ENCODE measurements around the gene FTH1.
"Not testable (repeated sequence)": the region's sequence is repeated elsewhere in the genome, so short reads cannot be mapped to it uniquely, and the experiment has no call there.

Gene FTH1

DNA sequence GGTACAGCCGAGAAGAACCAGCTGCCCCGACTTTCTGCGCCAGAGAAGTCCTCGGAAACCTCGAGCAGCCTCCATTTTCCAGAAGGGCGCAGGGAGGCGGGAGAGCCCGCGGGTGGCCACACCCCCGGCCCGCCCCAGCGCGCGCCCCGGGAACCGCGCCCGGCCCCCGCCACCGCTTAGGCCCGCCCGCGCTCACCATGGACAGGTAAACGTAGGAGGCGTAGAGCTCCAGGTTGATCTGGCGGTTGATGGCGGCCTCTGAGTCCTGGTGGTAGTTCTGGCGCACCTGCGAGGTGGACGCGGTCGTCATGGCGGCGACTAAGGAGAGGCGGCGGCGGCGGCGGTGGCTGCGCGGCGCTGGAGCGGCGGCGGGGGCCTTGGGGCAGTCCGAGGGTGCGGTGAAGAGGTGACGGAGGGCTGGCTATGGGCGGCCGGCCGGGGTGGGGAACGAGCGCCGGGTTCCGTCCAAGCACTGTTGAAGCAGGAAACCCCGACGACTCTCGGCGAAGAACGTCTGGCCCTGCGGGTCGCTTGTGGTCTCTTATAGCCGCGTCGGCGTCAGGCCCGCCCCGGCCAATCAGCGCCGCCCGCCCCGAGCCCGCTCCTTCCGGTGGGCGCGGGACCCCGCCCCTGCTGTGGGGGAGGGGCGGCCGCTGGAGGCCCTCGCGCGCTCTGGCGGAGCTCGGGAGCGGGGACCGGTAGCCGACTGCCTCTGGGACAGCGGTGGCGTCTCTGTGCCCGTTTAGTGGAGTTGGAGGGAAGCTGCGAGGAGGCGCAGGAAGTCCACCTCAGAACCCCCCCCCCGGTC lies at the start of gene FTH1:
Gene FTH1 (minus strand): TSS at position 519 of the 808 bp plus-strand sequence. CDS start 209 bp downstream, at position 310.
- FAIRE-seq = no peak

DNA sequence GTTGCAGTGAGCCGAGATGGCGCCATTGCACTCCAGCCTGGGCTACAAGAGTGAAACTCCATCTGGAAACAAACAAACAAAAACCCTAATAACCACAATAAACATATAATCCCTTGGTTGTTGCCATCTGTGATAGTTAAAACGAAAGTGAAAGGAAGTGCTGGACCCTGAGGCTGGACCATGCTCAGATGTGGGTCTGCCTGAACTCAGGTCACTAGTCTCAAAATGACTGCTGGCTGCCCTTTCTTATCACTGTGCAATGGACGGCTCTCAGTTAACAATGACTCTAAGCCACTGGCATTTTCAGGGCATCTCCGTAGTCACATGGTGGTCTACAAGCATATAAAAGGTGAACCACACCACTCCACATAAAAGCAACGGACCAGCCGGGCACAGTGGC lies 48.2 kb upstream of the FTH1 start:
- FAIRE-seq = no peak

DNA sequence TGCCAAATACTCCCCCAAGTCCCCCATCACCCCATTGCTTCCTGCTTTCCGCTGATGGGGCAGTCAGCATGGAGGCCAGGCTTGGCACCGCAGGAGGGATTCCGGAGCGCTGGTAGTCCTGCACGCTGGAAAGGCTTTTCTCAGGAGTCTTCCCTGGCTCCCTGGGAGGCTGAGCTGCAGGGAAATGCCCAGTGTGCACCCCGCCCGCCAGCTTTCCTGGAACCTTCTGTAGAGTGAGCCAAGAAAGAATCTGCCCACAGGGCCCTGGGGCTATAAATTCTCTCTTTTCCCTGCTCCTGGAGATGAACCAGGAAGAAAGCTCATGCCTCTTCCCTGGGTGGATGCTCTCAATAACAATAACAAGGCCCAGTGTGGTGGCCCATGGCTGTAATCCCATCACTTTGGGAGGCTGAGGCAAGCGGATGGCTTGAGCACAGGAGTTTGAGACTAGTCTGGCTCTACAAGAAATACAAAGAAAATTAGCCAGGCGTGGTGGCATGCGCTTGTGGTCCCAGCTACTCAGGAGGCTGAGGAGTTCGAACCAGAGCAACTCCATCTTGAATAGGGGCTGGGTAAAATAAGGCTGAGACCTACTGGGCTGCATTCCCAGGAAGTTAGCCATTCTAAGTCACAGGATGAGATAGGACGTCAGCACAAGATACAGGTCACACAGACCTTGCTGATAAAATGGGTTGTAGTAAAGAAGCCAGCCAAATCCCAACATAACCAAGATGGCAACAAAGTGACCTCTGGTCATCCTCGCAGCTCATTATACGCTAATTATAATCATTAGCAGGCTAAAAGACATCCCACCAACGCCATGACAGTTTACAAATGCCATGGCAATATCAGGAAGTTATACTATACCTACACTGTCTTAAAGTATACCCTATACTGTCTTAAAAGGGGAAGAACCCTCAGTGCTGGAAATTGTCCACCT lies 46.4 kb upstream of the FTH1 start:
- no peak for FAIRE-seq

DNA sequence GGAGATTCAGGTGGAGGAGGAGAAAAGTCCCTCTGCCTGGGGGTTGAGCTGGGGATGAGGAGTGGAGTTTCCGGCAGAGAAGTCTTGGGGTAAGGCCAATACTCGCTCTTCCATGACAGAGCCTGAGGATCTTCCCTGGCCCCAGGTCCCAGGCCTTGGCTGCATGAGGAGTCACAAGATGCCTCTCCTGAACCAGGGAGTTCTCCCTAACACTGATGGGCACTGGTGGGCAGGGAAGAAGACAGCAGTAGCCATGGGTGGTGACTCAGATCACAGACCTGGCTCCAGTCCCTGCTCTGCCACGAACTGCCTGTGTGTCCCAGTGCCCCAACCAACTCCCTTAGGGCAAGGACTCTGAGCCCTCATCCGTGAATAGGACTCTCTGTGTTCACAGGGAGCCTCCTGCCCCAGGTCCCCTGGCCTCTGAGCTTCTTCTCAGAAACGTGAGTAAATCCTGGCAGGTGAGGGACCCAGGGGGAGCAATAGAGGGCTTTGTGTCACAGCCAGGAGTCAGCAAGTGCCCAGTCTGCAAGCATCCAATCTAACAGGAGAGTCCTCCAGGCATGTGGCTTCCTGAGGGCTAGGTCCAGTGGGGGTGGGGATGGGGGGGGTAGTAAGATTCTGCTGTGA lies 45.5 kb upstream of the FTH1 start:
- FAIRE-seq = no peak

DNA sequence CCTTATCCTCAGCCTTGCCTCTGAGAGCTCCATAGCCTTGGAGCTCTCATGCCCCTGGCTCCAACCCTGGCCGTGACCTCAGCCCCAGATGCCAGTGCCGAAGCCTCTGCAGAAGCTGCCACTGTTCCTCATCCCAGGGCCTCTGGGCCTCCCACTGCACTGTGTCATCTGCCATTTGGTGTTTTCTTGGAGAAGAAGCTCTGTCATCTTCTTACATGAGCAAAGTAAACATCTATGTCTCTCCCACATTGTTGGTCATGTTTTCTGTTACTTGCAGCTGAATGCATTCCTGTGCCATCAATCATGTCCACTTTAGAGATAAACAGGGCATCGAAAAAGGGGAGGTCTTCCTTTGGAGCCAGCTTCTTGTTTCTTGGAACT lies 45.0 kb upstream of the FTH1 start:
- no peak for FAIRE-seq

DNA sequence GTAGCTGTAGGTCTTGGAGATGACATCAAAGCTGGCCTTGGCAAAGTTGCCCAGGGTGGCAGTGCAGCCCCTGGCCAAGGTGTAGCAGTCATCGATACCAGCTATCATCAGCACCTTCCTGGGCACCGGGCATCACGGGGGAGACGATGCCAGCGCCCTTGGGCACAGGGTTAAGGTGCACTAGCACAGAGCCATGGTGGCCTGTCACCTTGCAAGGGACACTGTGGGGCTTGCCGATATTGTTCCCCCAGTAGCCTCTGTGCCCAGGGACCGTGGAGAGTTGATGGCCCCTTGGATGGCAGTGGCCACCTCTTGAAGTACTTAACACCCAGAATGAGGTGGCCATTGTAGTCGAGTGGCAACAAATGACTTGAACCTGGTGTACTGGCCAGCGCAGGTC lies 44.4 kb upstream of the FTH1 start:
- no peak for FAIRE-seq

DNA sequence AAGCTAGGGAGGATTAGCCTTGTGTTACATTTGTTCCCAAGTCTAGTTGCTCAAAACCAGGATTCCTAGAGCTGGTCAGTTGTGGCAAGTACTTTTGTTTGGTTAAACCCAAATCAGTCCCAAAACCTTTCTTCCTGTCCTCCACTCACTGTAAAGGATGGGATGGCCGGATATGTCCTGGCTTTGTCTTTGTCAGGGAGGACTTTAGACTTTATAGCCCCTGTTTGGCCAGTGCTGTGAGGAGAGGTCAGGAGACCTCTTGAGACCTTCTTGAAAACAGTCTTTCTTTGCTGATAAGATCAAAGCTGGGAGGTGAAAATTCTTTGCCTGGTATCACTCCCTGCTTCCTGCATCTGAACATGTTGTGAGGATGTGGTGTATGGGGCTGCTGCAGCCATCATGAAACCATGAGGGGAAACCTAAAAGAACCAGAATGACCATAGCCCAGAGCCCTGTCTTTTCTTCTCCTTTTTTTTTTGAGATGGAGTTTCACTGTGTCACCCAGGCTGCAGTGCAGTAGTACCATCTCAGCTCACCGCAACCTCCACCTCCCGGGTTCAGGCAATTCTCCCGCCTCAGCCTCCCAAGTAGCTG lies 43.6 kb upstream of the FTH1 start:
- FAIRE-seq = no peak

DNA sequence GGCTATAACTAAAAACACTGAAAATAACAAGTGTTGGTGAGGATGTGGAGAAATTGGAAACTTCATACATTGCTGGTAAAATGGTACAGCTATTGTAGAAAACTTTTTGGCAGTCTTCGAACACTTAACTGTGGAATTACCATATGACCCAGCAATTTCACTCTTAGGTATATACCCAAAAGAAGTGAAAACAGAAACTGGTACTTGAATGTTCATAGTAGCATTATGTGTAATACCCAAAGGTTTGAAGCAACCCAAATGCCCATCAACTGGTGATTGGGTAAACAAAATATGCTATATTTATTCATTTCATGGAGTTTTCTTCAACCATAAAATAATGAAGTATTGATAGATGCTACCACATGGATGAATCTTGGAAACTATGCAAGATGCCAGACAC lies 40.8 kb upstream of the FTH1 start:
- no peak for FAIRE-seq

DNA sequence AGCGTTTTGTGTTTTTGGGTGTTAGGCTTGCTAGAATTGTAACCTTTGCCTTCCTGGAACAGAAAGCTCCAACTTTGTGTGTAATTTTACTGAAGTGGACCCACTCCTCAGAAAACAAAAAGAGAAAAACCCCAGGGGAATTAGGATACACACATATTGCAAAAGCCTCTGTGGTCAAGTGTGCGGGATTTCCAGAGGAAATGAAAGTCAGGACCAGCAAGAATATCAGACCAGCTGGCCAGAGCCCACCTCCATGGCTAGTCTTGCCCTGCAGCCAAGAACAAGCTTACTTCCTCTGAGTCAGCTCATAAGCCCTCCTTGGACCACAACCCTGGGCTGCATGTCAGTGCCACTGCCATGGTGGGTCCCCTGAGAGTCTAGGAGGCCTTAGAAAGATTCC lies 37.0 kb upstream of the FTH1 start:
- FAIRE-seq = no peak

DNA sequence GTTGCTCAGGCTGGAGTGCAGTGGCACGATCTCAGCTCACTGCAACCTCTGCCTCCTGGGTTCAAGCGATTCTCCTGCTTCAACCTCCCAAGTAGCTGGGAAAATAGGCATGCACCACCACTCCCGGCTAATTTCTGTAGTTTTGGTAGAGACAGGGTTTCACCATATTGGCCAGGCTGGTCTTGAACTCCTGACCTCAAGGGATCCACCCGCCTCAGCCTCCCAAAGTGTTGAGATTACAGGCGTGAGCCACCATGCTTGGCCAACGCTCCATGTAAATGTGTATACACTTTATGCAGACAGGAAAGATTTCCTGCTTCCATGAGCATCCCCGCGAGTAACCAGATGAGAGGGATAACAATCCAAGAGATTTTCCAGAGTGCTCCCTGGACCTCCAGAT lies 34.8 kb upstream of the FTH1 start:
- not testable (repeated sequence) for FAIRE-seq

DNA sequence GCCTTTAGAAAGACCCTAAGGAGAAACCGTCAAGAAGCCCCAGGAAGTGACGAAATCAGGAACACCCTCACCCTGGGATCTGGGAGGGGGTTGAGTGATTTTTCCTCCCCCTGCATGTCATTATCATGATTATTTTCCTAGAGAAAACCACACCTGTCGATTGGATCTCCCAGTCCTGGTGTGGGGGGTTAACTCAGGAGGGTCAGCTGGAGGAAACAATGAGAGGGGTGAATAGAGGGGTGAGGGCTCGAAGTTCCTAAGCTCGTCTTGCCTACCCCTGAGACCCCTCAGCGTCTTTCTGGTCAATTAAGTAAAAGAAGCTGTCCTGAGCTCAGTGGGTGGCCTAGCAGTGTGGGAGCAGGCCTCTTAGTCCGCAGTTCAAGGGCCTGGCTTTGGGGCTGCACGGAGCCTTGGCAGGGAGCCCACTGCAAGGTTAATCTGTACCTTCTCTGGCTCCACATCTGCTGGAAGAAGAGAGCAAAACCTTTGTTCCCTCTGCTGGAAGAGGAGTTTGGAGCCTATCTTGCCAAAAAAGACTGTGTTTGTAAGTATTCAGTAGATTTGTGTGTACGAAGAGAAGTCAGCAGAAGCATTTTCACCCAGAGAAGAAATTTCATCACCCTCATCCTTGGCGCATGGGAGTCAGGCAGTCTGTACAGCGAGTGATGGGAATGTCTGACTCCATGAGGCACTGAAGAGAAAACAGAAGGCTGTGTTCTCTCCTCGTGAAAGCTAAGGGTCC lies 34.2 kb upstream of the FTH1 start:
- FAIRE-seq = no peak

DNA sequence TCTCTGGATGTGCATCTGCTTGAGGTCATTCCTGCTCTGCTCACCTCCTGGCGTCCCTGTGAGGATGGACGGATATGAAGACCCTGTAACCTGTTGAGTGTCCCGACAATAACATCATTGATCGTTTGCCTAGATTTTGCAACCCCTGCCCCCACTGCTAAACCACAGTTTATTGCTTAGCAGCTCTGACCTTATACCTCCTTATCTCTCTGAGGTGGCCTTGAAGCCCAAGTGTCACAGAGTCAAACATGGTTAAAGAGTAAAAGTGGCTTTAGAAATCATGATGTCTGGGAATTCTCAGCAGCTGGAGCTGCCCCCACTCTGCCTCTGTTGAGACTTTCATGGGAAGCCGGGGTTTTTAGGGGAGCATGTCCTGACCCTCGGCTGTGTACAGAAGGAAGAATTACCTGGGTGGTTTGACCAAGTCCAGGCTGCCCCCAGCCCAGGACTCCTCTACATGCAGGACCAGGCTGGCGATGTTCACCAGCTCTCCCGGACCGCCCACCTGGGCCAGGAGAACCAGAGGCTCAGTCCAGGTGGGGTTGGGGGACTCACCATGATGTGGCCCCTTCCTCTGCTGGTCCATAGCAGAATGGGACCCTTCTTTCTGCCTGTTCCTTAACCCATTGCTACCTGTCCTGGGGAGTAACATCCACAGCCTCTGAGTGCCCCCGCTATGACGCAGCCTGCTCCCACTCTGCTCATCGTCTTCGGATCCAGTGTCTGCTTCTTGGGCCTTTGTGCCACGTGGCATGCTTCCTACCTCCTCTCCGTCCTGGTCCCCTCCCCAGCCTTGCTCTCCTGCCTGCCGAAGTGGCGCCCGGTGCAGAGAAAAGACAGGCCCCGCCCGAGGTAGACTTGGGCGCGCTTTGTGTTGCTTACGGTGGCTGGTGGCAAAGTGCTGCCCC lies 33.4 kb upstream of the FTH1 start:
- no peak for FAIRE-seq

DNA sequence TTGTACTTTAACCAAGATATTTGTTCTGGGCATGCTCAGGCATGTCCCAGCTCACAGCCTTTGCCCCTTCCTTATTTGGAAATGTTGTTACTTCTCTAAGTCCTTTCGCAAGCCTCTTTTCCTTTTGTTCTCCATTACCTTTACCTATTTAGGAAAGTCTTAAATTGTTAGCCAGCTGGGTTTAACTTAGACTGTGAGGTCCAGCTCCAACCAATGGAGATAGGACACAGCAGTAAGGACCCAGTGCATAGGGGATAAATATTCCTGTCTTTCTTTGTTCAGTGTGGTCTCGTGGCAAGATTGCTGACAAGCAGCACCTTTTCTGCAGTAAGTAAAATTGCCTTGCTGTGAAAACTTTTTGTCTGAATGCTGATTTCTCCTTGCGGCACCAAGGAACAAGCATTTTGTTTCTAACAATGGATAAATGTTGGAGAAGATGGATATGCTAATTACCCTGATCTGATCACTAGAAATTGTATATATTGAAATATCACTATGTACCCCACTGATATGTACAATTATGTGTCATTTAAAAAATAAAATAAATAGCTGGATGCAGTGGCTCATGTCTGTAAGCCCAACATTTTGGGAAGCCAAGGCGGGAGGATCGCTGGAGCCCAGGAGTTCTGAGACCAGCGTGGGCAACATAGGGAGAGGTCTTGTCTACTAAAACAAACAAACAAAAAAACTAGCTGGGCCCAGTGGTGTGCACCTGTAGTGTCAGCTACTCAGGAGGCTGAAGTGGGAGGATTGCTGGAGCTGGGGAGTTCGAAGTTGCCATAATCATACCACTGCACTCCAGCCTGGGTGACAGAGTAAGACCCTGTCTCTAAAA lies 31.9 kb upstream of the FTH1 start:
- no peak for FAIRE-seq

DNA sequence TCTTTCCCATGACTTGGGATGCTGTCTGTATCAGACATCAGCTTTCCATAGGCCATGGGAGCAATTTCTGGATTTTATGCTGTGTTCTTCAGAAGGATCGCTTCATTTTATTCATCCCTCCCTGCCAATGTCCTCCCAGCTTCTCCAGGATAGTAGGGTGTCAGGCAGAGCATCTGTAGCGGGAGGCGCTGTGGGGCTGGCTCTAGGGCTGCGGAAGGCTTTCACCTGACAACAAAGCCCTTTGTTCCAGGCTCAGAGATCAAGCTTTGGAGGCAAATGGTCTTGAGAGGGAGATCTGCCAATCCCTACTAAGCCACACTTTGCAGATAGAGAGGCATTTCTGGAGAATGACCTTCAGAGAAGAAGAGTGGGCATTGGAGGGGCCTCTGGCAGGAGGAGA lies 29.5 kb upstream of the FTH1 start:
- FAIRE-seq = no peak

DNA sequence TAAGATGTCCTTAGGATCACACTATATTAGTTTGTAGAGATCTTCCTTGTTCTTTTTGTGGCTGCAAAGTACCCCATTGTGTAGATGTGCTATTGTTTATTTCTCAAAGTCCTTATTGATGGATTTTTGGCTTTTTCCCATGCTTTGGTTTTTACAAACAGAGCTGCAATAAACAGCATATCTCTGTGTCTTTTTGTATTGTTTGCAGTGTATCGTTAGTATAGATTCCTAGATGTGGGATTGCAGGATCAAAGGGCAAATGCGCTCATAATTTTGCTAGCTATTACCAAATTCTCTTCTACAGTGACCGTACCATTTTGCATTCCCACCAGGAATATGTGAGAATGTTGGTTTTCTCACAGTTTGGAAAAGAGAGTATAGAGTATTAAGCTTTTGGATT lies 27.5 kb upstream of the FTH1 start:
- FAIRE-seq = no peak

DNA sequence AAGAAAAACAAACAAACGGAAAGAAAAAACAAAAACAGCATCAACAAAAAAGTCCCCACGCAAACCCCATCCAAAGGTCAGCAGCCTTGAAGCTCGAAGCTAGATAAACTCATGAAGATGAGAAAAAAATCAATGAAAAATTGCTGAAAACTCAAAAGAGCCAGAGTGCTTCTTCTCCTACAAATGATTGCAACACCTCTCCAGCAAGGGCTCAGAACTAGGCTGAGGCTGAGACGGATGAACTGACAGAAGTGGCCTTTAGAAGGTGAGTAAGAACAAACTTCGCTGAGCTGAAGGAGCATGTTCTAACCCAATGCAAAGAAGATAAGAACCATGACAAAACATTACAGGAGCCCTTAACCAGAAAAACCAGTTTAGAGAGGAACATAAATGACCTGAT lies 18.4 kb upstream of the FTH1 start:
- no peak for FAIRE-seq

DNA sequence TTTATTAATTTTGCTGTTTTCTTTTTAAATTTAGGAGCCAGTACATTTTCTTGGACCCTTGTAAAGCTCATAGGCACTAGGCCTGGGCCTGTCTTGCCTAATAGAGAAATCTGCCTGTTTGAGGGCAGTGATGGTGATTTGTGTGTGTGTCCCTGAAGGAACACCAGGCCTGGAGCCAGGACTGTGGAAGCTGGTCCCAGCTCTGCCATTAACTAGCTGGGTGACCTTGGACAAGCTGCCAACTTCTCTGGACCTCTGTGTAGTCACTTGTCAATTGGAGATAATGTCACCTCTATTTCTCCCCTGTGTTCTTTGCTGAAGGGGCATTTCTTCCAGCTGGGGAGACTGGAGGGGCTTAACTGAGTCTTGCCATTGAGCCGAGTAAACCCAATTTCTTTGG lies 16.0 kb upstream of the FTH1 start:
- FAIRE-seq = no peak

DNA sequence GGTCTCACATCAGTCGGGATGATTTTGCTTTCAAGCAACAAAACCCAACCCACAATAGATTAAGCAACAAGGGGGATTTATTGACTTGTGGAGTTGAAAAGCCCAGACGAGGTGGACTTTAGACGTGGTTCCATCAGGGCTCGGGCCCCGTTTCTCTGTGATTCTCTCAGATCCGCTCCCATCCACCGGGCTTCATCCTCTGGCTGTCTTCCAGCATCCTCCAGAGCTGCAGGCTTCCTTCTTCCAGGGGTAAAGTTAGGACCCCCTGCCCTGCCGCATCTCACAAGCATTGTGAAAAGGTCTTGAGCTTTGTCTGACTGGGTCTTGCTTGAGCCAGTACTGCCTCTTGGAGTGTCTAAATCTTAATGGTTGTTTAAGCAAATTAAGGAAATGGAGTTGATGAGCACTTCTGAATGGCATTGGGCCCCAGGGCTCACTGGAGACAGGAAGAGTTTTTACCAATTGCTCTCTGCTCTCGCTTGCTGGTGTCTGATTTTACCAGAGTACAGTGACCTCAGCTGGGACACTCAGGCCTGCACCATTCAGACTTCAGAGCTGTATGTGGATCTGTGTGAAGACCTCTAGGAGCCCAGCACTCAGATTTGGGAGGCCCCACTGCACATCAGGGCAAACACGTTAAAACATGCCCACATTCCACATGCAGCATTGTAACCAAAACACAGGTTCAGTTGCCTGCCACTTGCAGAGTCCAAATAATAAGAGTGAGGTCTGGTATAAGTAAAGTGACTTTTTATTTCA lies 13.5 kb upstream of the FTH1 start:
- no peak for FAIRE-seq

All from colon (tissue), 2 donors.